Activated T-cell treated with anti-CD3 and anti-CD28 coated beads, Interleukin-2, amount 50 U/mL, for 48 hours (primary cell): Measurements from ENCODE around the gene SORCS2.

Experiments used
- DNase-seq, 2 experiments: peaks; one replicate each; pipeline ENCODE4 v3.0.0-alpha.2; 2020

SORCS2 gene

GRCh38 chr4:7295197-7295910 is 103.0 kb downstream of the SORCS2 start:
- no peak for DNase-seq

DNA sequence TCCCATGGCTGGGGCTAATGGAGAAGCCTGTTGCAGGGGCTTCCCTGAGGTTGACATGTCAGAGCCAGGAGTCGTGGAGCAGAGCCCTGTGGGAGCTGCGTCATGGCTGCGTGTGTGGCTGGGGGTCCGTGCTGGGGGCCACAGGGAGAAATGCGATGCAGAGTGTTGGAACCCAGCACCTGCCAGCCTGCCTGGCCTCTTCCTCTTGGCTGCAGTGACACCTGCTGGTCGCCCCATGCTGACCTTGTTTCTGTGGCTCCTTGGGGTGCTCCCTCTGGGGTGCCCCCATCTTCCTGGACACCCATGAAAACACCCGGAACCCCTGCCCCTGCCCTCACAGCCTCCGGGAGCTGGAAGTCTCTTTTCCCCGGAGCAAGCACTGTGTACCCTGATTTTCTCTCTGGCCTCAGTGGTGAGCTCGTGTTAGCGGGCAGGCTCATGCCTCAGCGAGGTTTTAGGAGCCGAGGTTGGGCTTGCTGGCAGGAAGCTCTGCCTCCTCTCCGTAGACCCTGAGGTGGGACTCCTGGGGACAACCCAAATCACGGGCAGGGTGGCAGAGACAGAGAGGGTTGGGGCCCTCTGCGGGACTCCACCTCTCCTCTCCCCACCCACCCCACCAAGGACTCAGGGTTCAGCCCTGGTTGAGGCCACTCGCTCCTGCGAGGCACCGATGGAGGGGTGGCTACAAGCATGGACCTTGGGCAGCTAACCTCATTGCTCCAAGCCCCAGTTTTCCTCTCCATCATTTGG is 103.7 kb downstream of the SORCS2 start:
- peak in 1 of 2 experiments; percentile 32 for DNase-seq

GRCh38 chr4:7296661-7297335 is 104.5 kb downstream of the SORCS2 start:
- DNase-seq, result no peak

DNA sequence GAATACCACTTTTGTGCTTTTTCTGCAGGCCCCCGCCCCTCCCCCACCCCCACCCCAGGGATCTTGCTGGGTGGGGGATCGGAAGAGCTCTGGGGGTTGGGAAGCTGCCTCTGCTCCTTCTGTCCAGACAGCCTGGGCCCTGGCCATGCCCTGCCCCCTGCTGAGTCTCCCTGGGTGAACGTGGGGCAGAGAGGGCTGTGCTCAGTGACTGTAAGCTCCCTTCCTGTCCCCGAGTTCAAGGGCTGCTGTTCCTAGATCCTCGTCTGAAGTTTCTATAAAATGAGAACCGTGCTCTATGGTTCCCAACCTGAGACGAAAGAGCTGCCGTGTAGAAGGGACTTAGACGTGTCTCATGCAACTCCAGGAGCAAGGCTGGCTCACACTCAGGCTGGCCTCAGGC is 105.0 kb downstream of the SORCS2 start:
- no peak for DNase-seq

- DNase-seq, result no peak
These were observed 105.5 kb downstream of the SORCS2 start for GRCh38 chr4:7297881-7298280.

GRCh38 chr4:7298619-7299009 is 106.3 kb downstream of the SORCS2 start:
- no peak for DNase-seq

DNA sequence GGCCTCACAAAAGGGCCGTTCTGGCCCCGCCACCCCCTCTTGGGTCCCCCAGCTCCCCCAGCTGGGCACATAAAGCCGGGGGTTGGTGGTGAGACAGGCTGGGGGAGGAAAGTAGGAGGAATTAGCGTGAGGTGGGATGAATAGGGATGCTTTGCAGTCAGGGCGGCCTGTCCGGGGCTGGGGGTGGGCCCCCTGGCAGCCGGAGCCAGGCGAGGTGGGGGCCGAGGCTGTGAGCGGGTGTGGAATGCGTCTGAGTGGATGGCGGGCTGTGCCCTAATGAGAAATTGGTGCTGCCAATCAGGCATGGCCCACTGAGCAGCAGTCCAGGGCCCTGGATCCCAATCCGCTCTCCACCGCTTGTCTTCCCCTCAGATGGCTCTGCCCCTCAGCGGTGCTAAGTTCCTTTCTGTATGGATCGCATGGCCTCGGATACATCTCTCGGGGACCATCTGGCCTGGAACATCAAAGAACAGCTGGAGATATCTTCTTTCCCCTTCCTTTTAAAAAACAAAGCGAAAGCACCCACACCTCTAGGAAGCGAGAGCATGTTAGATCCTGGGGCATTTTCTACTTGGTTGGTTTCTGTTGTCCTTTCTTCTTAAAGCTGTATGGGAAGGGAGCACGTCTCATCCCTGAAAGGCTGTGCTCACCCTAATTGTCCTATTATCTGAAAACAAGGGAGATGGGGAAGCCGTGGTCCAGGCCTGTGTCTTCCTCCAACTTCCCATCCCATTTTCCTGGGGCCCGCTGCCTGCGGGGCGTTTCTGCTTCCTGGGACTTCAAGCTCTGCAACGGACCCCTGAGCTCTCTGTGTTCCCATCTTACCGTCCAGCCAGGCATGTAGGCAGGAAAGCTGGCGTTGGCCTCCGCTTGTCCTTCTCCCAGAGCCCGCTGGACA is 106.9 kb downstream of the SORCS2 start:
- DNase-seq, result no peak

DNA sequence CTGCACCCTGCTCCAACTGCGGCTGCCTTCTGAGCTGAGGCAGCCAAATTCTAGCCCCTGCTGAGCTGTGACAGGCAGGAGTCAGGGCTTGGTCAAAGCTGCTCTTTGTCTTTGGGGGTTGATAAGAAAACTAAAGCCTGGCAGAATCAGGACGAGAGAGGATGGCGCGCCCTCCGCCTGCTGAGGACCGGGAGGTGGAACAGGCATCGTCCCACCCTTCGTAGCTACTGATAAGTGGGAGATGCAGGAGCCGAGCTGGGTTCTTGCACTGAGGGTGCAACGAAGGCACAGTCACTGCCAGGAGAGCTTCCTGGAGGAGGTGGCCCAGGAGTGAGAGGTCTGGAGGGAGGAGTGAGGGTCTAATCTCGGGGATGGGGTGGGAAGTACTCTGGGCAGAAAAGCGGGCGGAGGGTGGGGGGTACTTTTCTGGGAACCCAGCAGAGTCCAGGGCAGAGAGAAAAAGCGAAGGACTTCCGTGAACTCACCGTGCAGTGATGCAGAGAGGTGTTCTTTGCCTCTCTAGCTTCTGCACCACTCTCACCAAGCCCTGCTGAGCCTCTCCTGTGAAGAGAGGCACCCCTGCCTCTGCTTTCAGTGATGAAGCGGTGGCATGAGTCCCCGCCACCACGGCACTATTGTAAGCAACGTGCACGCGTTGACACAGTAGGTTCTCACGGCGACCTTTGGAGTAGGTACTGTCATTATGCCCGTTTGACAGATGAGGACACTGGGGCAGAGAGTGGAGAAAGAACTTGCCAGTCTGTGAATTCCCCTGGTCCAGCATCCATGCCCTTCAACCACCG is 107.8 kb downstream of the SORCS2 start:
- DNase-seq, result no peak

DNA sequence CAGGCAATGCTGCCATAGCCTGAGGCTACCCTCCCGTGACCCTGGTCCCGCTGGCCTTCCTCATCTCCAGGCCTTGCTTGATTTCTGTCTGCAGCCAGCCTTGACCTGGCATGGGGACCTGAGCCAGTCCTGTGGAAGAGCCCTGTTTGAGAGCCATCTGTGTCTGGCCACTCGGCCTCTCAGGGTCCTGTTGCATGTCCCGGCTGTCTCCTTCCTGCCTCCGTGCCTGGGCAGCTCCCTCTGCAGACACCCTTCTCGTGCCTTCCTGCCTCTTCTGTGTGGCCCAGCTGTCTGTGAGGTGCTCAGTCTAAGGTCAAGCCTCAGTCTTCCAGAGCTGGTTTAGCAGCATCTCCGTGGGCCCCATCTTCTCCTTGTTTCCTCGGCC is 108.4 kb downstream of the SORCS2 start:
- no peak for DNase-seq

DNA sequence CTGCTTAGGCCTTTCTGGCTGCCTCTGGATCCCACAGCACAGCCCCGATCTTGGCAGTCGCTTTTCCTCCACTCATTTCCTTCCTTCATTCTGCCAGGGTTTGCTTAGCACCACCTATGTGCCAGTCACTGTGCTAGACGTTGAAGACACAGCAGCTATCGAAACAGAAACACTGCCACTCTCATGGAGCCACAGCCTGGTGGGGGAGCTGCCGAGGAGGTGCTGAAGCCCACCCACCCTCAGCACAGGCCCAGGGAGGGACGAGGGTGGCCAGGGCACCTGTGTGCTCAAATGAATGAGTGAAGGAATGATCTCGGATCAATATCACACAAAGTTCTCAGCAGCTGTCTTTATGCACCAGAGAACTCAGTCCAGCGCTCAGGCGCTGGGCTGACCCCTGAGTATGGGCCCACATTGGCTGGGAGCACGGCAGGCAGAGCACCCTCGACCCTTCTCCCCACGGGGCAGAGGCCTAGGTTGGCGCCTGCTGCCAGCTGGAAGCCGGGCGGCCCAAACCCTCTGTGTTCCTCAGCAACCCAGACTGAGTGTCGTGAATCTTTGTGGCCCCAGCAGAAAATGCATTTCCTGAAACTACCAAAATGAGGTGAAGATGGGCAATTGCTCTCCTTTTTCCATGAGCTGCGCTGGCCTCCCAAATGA is 108.9 kb downstream of the SORCS2 start:
- DNase-seq, result no peak

- DNase-seq, result no peak
These were observed 109.7 kb downstream of the SORCS2 start for GRCh38 chr4:7301846-7302630.

- no peak for DNase-seq
These were observed 110.6 kb downstream of the SORCS2 start for GRCh38 chr4:7302781-7303404.

DNA sequence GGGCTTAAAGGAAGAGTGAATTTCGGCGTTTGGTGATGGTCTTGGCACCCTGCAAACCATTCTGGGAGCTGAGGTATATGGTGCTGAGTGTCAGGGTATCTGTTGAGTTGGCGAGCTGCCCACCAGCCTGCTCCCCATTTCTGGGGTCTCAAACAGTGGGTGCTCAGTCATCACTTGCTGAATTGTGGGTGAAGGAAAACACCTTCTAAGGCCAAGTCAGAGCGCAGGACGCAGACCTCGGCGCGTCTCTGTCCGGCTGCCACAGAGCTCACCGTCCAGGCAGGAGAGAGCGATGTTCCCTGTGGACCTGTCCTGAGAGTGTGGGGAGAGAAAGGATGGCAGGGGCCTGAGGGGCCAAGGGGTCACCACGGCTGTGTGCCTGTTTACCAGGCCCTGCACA is 111.2 kb downstream of the SORCS2 start:
- DNase-seq, result no peak

- no peak for DNase-seq
These were observed 112.1 kb downstream of the SORCS2 start for GRCh38 chr4:7304436-7304835.

DNA sequence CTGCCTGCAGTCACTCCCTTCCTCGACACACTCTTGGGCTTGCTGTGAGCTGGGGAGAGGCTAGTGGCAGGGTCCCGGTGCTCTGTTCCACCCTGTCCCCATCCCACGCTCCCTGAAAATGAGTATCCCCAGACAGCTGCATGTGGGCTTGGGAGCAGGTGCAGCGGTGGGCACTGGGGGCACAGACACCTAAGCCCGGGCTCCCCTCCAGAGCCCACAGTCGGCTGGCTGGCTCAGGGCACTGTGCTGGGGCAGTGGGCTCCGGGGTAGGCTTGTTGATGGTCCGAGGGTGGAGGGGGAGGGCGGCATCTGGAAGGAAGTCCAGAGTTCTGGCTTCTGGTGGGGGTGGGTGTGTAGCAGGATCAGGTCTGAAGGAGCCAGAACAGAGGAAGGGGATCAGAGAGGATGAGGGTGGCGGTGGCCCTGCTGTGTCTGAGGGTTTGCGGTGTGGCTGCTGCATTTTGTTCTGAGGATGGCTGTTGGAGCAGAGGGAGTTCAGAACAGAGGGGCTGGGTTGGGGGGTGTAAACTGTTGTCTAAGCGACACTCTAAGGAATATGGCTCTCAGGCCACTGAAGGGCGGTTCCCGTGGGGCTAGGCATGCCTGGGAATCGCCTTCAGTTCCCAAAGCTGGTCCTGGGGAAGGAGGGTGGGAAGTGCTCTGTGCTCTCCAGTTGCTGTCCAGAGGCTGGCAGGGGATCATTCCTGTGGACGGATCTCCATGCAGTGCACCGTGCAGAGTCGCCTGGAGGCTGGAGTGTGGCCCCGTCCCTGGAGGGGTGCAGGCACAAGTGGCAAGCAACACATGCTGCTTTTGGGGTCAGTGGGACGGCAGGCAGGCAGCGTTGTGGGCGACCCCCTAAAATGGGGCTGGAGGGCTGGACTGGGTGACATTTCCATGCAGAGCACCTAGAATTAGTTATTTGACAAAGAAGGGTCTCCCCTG is 114.0 kb downstream of the SORCS2 start:
- no peak for DNase-seq

DNA sequence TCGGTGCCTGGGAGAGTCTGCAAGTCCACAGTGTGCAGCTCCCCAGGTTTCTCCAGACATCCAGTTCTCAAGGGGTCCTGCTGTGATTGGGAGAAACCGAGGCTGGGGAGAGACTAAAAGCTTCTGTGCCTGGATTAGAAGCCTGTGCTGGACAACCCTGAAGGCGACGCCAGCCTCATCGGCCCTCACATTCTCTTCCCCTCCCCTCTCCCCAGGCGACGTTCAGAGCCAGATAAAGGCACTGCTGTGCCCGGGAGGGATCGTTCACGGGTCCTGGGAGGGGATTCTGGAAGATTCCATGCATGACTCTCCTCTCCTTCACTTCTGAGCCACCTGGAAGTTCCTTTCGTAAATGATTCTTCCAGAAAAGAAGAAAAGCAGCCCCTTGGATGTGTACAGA is 114.6 kb downstream of the SORCS2 start:
- no peak for DNase-seq

GRCh38 chr4:7307394-7308099 is 115.2 kb downstream of the SORCS2 start:
- no peak for DNase-seq

GRCh38 chr4:7309181-7309580 is 116.8 kb downstream of the SORCS2 start:
- no peak for DNase-seq
